HepG2 (cell line): ENCODE measurements around the gene RAB34. TPM values are rescaled to one million over a fixed set of nuclear protein-coding genes. Genes with fewer than 3 reads are reported as not detected.

Experiments used
- MEIS1 ChIP-seq: sonication (generic); formaldehyde crosslinking; IDR thresholded peaks from 2 replicates; pipeline ENCODE4 v1.9.0; 2021; ENCODE audit warnings: mild to moderate bottlenecking, missing genetic modification reagents, moderate library complexity, borderline replicate concordance
- RFX3 ChIP-seq: IDR thresholded peaks from 2 replicates; pipeline ENCODE4 v1.6.1; 2016; ENCODE audit warnings: missing biosample characterization, missing genetic modification reagents
- ZBTB7B ChIP-seq: sonication (generic); formaldehyde crosslinking; IDR thresholded peaks from 2 replicates; pipeline ENCODE4 v1.4.0; 2020; ENCODE audit warnings: missing genetic modification reagents
- ZNF34 ChIP-seq: sonication (generic); formaldehyde crosslinking; IDR thresholded peaks from 2 replicates; pipeline ENCODE4 v1.4.0; 2020; ENCODE audit warnings: mild to moderate bottlenecking, missing genetic modification reagents, borderline replicate concordance
- ZNF430 ChIP-seq: sonication (generic); formaldehyde crosslinking; IDR thresholded peaks from 2 replicates; pipeline ENCODE4 v1.9.0; 2021; ENCODE audit warnings: mild to moderate bottlenecking, missing genetic modification reagents
- ZNF598 ChIP-seq: sonication (generic); formaldehyde crosslinking; IDR thresholded peaks from 2 replicates; pipeline ENCODE4 v1.5.1; 2020; ENCODE audit warnings: mild to moderate bottlenecking, missing genetic modification reagents, borderline replicate concordance
- ZNF749 ChIP-seq: sonication (generic); formaldehyde crosslinking; IDR thresholded peaks from 2 replicates; pipeline ENCODE4 v1.8.0; 2022; ENCODE audit warnings: mild to moderate bottlenecking, missing genetic modification reagents, moderate library complexity, borderline replicate concordance
- polyA plus RNA-seq, 8 experiments: library from polyadenylated mRNA; depleted of rRNA in 3 of 8; stranded (reverse) in 7 of 8; unstranded in 1 of 8; fragments of >200 nt; fragmentation: Illumina TruSeq in 4 of 8; extraction: Trizol in 4 of 8; gene quantifications; 2 replicates each; pipeline versions ENCODE4 v1.2.1 to v1.2.3, GENCODE V29; 2011 to 2016; ENCODE audit warnings: low read depth in 4 of 8, missing spikeins in 1 of 8, mixed read lengths in 1 of 8; ENCODE audit not compliant: insufficient read depth in 1 of 8
- total RNA-seq, 5 experiments: library from RNA; depleted of rRNA; stranded (reverse); fragments of >200 nt; fragmentation: Illumina TruSeq; extraction: Trizol; gene quantifications; 2 replicates each; pipeline ENCODE4 v1.2.3, GENCODE V29; 2016; ENCODE audit warnings: low read depth in 1 of 5
- TF ChIP-seq, protein P1 (sequence below): sonication (generic); formaldehyde crosslinking; IDR thresholded peaks from one replicate; pipeline ENCODE4 v1.5.1; 2020; ENCODE audit warnings: mild to moderate bottlenecking, missing genetic modification reagents; ENCODE audit errors: not compliant biosample characterization
- TF ChIP-seq, protein P2 (sequence below): sonication (generic); formaldehyde crosslinking; IDR thresholded peaks from 2 replicates; pipeline ENCODE4 v1.5.1; 2020; ENCODE audit warnings: missing genetic modification reagents, mild to moderate bottlenecking, borderline replicate concordance
- TF ChIP-seq, protein P3 (sequence below): IDR thresholded peaks from 2 replicates; pipeline ENCODE4 v1.6.1; 2012; ENCODE audit warnings: inconsistent platforms
- TF ChIP-seq, protein P4 (sequence below): sonication (generic); formaldehyde crosslinking; IDR thresholded peaks from 2 replicates; pipeline ENCODE4 v1.4.0; 2020; ENCODE audit warnings: missing genetic modification reagents, mild to moderate bottlenecking, borderline replicate concordance

The RAB34 gene
- total and polyA plus RNA-seq, 2 of the 13 experiments (the other 11 are each of a cell fraction or from before 2014, with no cell fraction given), result 0.49 TPM; not detected in 1

DNA sequence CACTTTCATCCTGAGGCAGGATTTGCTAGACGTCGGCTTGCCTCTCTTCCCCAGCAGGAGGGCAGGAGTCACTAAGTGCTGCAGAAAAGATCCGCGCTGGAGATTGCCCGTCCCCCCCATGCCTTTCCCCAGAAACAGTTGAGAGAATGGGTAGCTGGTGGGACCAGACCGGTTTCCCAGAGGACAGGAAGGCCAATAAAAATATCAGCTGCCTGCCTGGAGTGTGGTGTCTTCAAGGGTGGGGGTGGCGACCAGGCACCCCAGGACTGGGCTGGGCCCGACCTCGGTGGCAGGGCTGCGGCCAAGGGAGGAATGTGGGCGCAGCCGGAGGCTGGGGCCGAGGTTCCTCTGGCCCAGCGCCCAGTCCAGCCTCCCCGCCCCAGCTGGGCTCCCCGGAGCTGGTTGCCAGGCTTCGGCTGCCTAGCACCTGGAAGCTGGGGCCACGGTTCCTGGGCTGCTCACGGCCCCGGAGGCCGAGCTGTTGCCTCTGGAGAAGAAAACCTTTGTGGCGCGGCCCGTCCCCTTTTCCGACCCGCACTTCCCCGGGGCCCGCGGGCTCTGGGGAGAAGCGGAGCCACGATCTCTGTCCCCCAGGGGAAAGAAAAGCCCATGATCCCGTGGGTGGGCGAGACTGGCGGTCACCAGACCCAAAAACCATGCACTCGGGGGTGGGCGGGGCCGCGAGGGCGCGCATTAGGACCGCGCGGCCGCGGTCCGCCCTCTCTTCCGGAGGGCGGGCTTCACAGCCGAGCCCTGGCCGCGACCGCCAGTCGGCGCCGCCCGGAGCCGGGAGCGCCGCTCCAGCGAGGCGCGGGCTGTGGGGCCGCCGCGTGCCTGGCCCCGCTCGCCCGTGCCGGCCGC, 25.8 kb upstream of the RAB34 start, which contains the start of gene TRAF4 (continued):
- TF ChIP-seq, protein P1, sequence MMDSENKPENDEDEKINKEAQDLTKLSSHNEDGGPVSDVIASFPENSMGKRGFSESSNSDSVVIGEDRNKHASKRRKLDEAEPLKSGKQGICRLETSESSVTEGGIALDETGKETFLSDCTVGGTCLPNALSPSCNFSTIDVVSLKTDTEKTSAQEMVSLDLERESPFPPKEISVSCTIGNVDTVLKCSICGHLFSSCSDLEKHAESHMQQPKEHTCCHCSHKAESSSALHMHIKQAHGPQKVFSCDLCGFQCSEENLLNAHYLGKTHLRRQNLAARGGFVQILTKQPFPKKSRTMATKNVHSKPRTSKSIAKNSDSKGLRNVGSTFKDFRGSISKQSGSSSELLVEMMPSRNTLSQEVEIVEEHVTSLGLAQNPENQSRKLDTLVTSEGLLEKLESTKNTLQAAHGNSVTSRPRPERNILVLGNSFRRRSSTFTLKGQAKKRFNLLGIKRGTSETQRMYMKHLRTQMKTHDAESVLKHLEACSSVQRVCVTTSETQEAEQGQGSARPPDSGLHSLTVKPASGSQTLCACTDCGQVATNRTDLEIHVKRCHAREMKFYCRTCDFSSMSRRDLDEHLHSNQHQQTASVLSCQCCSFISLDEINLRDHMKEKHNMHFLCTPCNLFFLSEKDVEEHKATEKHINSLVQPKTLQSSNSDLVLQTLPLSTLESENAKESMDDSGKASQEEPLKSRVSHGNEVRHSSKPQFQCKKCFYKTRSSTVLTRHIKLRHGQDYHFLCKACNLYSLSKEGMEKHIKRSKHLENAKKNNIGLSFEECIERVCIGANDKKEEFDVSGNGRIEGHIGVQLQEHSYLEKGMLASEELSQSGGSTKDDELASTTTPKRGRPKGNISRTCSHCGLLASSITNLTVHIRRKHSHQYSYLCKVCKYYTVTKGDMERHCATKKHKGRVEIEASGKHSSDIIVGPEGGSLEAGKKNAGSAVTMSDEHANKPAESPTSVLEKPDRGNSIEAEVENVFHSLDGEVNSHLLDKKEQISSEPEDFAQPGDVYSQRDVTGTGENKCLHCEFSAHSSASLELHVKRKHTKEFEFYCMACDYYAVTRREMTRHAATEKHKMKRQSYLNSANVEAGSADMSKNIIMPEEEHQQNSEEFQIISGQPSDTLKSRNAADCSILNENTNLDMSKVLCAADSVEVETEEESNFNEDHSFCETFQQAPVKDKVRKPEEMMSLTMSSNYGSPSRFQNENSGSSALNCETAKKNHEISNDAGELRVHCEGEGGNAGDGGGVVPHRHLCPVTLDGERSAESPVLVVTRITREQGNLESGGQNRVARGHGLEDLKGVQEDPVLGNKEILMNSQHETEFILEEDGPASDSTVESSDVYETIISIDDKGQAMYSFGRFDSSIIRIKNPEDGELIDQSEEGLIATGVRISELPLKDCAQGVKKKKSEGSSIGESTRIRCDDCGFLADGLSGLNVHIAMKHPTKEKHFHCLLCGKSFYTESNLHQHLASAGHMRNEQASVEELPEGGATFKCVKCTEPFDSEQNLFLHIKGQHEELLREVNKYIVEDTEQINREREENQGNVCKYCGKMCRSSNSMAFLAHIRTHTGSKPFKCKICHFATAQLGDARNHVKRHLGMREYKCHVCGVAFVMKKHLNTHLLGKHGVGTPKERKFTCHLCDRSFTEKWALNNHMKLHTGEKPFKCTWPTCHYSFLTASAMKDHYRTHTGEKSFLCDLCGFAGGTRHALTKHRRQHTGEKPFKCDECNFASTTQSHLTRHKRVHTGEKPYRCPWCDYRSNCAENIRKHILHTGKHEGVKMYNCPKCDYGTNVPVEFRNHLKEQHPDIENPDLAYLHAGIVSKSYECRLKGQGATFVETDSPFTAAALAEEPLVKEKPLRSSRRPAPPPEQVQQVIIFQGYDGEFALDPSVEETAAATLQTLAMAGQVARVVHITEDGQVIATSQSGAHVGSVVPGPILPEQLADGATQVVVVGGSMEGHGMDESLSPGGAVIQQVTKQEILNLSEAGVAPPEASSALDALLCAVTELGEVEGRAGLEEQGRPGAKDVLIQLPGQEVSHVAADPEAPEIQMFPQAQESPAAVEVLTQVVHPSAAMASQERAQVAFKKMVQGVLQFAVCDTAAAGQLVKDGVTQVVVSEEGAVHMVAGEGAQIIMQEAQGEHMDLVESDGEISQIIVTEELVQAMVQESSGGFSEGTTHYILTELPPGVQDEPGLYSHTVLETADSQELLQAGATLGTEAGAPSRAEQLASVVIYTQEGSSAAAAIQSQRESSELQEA (CRISPR knock-in tag), result peak; percentile 68
- 0 out of 2 replicates have a peak, but pooled peaks have one; percentile 8 for TF ChIP-seq ZNF34
- TF ChIP-seq, protein P2, sequence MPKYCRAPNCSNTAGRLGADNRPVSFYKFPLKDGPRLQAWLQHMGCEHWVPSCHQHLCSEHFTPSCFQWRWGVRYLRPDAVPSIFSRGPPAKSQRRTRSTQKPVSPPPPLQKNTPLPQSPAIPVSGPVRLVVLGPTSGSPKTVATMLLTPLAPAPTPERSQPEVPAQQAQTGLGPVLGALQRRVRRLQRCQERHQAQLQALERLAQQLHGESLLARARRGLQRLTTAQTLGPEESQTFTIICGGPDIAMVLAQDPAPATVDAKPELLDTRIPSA (CRISPR knock-in tag), result no peak
- TF ChIP-seq, protein P3, sequence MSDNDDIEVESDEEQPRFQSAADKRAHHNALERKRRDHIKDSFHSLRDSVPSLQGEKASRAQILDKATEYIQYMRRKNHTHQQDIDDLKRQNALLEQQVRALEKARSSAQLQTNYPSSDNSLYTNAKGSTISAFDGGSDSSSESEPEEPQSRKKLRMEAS, result 0 out of 2 replicates have a peak, but pooled peaks have one; percentile 62
- TF ChIP-seq, protein P4, sequence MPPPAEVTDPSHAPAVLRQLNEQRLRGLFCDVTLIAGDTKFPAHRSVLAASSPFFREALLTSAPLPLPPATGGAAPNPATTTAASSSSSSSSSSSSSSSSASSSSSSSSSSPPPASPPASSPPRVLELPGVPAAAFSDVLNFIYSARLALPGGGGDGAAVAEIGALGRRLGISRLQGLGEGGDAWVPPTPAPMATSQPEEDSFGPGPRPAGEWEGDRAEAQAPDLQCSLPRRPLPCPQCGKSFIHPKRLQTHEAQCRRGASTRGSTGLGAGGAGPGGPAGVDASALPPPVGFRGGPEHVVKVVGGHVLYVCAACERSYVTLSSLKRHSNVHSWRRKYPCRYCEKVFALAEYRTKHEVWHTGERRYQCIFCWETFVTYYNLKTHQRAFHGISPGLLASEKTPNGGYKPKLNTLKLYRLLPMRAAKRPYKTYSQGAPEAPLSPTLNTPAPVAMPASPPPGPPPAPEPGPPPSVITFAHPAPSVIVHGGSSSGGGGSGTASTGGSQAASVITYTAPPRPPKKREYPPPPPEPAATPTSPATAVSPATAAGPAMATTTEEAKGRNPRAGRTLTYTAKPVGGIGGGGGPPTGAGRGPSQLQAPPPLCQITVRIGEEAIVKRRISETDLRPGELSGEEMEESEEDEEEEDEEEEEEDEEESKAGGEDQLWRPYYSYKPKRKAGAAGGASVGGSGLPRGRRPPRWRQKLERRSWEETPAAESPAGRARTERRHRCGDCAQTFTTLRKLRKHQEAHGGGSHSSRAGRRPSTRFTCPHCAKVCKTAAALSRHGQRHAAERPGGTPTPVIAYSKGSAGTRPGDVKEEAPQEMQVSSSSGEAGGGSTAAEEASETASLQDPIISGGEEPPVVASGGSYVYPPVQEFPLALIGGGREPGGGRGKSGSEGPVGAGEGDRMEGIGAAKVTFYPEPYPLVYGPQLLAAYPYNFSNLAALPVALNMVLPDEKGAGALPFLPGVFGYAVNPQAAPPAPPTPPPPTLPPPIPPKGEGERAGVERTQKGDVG (CRISPR knock-in tag), result no peak
- peak; percentile 50; the same call in 1 of the 2 replicates for TF ChIP-seq ZBTB7B (CRISPR knock-in tag)
- 0 out of 2 replicates have a peak, but pooled peaks have one; percentile 12 for TF ChIP-seq ZNF749 (CRISPR knock-in tag)
- no peak for TF ChIP-seq MEIS1 (CRISPR knock-in tag)
- 0 out of 2 replicates have a peak, but pooled peaks have one; percentile 41 for TF ChIP-seq ZNF598 (CRISPR knock-in tag)
- TF ChIP-seq ZNF430 (CRISPR knock-in tag), result no peak
- no peak for TF ChIP-seq RFX3 (CRISPR knock-in tag)
